KOPT-K1 (cell line): ENCODE measurements around the gene FBXO8.

Experiments
- H3K27ac ChIP-seq: fragments of 200-600 bp; sonication (generic); 2 replicates; pipeline ENCODE4 v1.5.1; 2016; ENCODE audit warnings: antibody characterized with exemption, mild to moderate bottlenecking, low read depth, low read length; ENCODE audit not compliant: poor library complexity, severe bottlenecking
- H3K36me3 ChIP-seq: fragments of 200-600 bp; sonication (generic); 2 replicates; pipeline ENCODE4 v1.5.1; 2017; ENCODE audit warnings: antibody characterized with exemption, mild to moderate bottlenecking, low read length, moderate library complexity; ENCODE audit not compliant: insufficient read depth
- H3K9me3 ChIP-seq: fragments of 200-600 bp; sonication (generic); 2 replicates; pipeline ENCODE4 v1.5.1; 2017; ENCODE audit warnings: antibody characterized with exemption, low read length, mild to moderate bottlenecking; ENCODE audit not compliant: insufficient read depth, poor library complexity, severe bottlenecking

FBXO8 gene

GRCh38 chr4:174213731-174214100 lies 69.8 kb downstream of the FBXO8 start:
- H3K9me3 ChIP-seq = peaks cover 15% of the 10 kb centered on the region
- H3K27ac ChIP-seq = no peak overlapping the region
- no peaks in the 10 kb centered on the region for H3K36me3 ChIP-seq

GRCh38 chr4:174212061-174212460 lies 71.4 kb downstream of the FBXO8 start:
- Histone ChIP-seq H3K27ac (no peak overlapping the region), H3K9me3 (peaks cover 15% of the 10 kb centered on the region), H3K36me3 (no peaks in the 10 kb centered on the region)

GRCh38 chr4:174211622-174212044 lies 71.8 kb downstream of the FBXO8 start:
- Histone ChIP-seq H3K9me3 (peaks cover 15% of the 10 kb centered on the region), H3K36me3 (no peaks in the 10 kb centered on the region), H3K27ac (no peak overlapping the region)

GRCh38 chr4:174210952-174211490 lies 72.4 kb downstream of the FBXO8 start:
- H3K36me3 ChIP-seq = no peaks in the 10 kb centered on the region
- no peak overlapping the region for H3K27ac ChIP-seq

GRCh38 chr4:174210354-174210753 lies 73.1 kb downstream of the FBXO8 start:
- Histone ChIP-seq H3K36me3 (no peaks in the 10 kb centered on the region), H3K9me3 (peaks cover 15% of the 10 kb centered on the region), H3K27ac (no peak overlapping the region)

More at GRCh38 chr4:174210952-174211490, 72.4 kb downstream of the FBXO8 start:
- H3K9me3 ChIP-seq = peaks cover 15% of the 10 kb centered on the region

GRCh38 chr4:174209341-174209740 lies 74.1 kb downstream of the FBXO8 start:
- Histone ChIP-seq H3K9me3 (peaks cover 9% of the 10 kb centered on the region), H3K27ac (no peak overlapping the region), H3K36me3 (no peaks in the 10 kb centered on the region)

- Histone ChIP-seq H3K27ac (no peak overlapping the region), H3K9me3 (no peaks in the 10 kb centered on the region), H3K36me3 (no peaks in the 10 kb centered on the region)
These were observed 76.1 kb downstream of the FBXO8 start for GRCh38 chr4:174207367-174207766.

GRCh38 chr4:174204164-174204831 lies 79.2 kb downstream of the FBXO8 start:
- Histone ChIP-seq H3K9me3 (no peaks in the 10 kb centered on the region), H3K36me3 (no peaks in the 10 kb centered on the region), H3K27ac (no peak overlapping the region)

GRCh38 chr4:174201871-174202270 lies 81.6 kb downstream of the FBXO8 start:
- H3K27ac ChIP-seq = no peak overlapping the region
- no peaks in the 10 kb centered on the region for H3K36me3 ChIP-seq
- no peaks in the 10 kb centered on the region for H3K9me3 ChIP-seq

GRCh38 chr4:174199735-174200134 lies 83.7 kb downstream of the FBXO8 start:
- Histone ChIP-seq H3K9me3 (no peaks in the 10 kb centered on the region), H3K27ac (no peak overlapping the region), H3K36me3 (no peaks in the 10 kb centered on the region)

- Histone ChIP-seq H3K36me3 (no peaks in the 10 kb centered on the region), H3K9me3 (no peaks in the 10 kb centered on the region), H3K27ac (no peak overlapping the region)
These were observed 84.6 kb downstream of the FBXO8 start for GRCh38 chr4:174198828-174199227.

GRCh38 chr4:174198396-174198795 lies 85.1 kb downstream of the FBXO8 start:
- H3K36me3 ChIP-seq = no peaks in the 10 kb centered on the region
- H3K27ac ChIP-seq = no peak overlapping the region
- no peaks in the 10 kb centered on the region for H3K9me3 ChIP-seq

- H3K9me3 ChIP-seq = no peaks in the 10 kb centered on the region
These were observed 89.8 kb downstream of the FBXO8 start for GRCh38 chr4:174193438-174194374.

GRCh38 chr4:174192943-174193342 lies 90.5 kb downstream of the FBXO8 start:
- H3K27ac ChIP-seq = no peak overlapping the region
- H3K36me3 ChIP-seq = no peaks in the 10 kb centered on the region
- no peaks in the 10 kb centered on the region for H3K9me3 ChIP-seq

More at GRCh38 chr4:174193438-174194374, 89.8 kb downstream of the FBXO8 start:
- H3K36me3 ChIP-seq = no peaks in the 10 kb centered on the region
- H3K27ac ChIP-seq = no peak overlapping the region

GRCh38 chr4:174190832-174191500 lies 92.5 kb downstream of the FBXO8 start:
- H3K27ac ChIP-seq = no peak overlapping the region

More at GRCh38 chr4:174190832-174191500, 92.5 kb downstream of the FBXO8 start:
- Histone ChIP-seq H3K9me3 (no peaks in the 10 kb centered on the region), H3K36me3 (no peaks in the 10 kb centered on the region)
